Kidney (tissue), 14 donors: ENCODE results near the gene PNP. TPM values are rescaled to one million over a fixed set of nuclear protein-coding genes. Genes with fewer than 3 reads are reported as not detected.

ENCODE experiments used
- DNase-seq, 5 donors: peaks; one replicate each; pipeline ENCODE4 v3.0.0-alpha.2; 2013 to 2020
- FAIRE-seq: peaks from 2 replicates; lab custom pipeline; 2012; peaks lifted over from hg19 to GRCh38; lab: Jason Lieb, UNC
- H3K27ac ChIP-seq, 2 donors: one replicate each; pipeline ENCODE4 v1.7.0; 2013; ENCODE audit warnings: low read depth in 2 of 2, low read length in 2 of 2, inconsistent platforms in 1 of 2
- H3K27me3 ChIP-seq: one replicate; pipeline ENCODE4 v1.7.1; 2013; ENCODE audit warnings: low read length, inconsistent platforms; ENCODE audit not compliant: control insufficient read depth, insufficient read depth
- H3K36me3 ChIP-seq, 3 donors: one replicate each; pipeline versions ENCODE4 v1.7.0 to v1.7.1; 2013; ENCODE audit warnings: low read length in 3 of 3, control low read depth in 1 of 3, inconsistent platforms in 1 of 3; ENCODE audit not compliant: insufficient read depth in 3 of 3, control insufficient read depth in 2 of 3
- H3K4me1 ChIP-seq, 3 donors: one replicate each; pipeline versions ENCODE4 v1.7.0 to v1.7.1; 2013; ENCODE audit warnings: low read length in 3 of 3, inconsistent platforms in 1 of 3, low read depth in 1 of 3; ENCODE audit not compliant: control insufficient read depth in 2 of 3, insufficient read depth in 2 of 3
- H3K4me3 ChIP-seq, 3 donors: one replicate each; pipeline versions ENCODE4 v1.7.0 to v1.8.1; 2013; ENCODE audit warnings: low read length in 3 of 3, control low read depth in 1 of 3, inconsistent platforms in 1 of 3
- H3K9ac ChIP-seq, 3 donors: one replicate each; pipeline versions ENCODE4 v1.7.0 to v1.7.1; 2013; ENCODE audit warnings: low read length in 3 of 3, control low read depth in 1 of 3, inconsistent platforms in 1 of 3
- H3K9me3 ChIP-seq, 3 donors: one replicate each; pipeline versions ENCODE4 v1.7.0 to v1.7.1; 2013; ENCODE audit warnings: low read length in 3 of 3, control low read depth in 1 of 3, inconsistent platforms in 1 of 3; ENCODE audit not compliant: control insufficient read depth in 2 of 3, insufficient read depth in 1 of 3
- intact Hi-C: fragments of 100-400 bp; cut with DNase I; formaldehyde crosslinking; loops from one replicate; pipeline ENCODE4 v1.11.1; 2022
- polyA plus RNA-seq: library from polyadenylated mRNA; stranded (reverse); fragments of 350-450 nt; fragmentation: Illumina TruSeq; extraction: RNeasy Lipid Tissue Mini Kit (QIAGEN cat#74804); gene quantifications from one replicate; pipeline ENCODE4 v1.2.3, GENCODE V29; 2014; ENCODE audit warnings: low read depth, low replicate concordance; ENCODE audit not compliant: insufficient read depth
- total RNA-seq: library from RNA; stranded (reverse); fragmentation: NEBNext Ultra II Directional; extraction: Animal tissue kit (Norgen Biotek cat#: 25700); gene quantifications from one replicate; pipeline ENCODE4 v1.2.1, GENCODE V29; 2021
- TF ChIP-seq, protein P1 (sequence below): IDR thresholded peaks from 3 replicates; pipeline ENCODE4 v1.5.1; 2012; ENCODE audit warnings: mild to moderate bottlenecking, moderate library complexity, borderline replicate concordance; ENCODE audit not compliant: insufficient read depth; ENCODE audit errors: extremely low read depth
- donor health status: control.
- donor health status: control.
- donor health status: control.
- donor health status: control.
- donor health status: control.
- donor health status: DM: yes; HTN: yes; CAD: no.
- donor health status: Normal renal cell carcinoma (clear cell type).

Gene PNP
- total and polyA plus RNA-seq, 2 donors from 2014 or later: 80.7 to 183 TPM

DNA sequence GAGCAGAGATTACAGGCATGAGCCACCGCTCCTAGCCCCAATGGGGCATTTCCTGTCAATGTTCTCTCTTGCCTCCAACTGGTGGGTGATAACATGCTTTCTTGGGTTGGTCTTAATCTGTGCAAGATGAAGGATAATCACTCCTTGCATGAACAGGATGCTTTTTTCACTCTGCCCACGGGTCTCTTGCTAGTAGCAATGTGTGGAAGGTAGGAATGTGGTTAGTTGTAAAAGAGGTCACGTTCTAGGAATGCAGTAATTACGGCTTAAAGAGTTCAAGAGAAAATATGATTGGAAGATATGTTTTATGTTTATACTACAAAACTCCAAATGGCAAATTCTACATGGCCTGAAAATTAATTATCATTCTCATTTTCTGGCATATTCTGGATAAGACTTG, 46.6 kb downstream of the PNP start:
- intact Hi-C loops: no loop called here
- no peak for FAIRE-seq
- no peaks in the 10 kb centered on the region for H3K4me1 ChIP-seq

DNA sequence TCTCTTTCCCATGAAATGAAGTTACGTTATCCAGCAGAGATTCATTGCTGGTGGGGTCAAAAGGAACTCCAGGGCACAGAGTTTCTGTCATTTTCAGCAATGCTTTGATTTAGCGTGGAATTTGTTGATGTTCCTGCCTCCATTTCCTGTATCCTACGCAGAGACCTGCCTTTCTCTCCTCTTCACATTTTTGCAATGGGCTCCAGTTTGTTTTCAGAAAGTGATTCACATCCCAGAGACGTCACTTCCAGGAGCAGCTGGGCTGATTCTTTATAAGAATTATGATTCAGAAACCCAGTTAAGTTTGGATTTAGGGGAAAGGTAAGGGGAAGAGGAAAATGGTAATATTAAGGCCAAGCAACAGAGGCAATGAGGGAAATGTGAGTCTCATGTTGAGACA, 47.7 kb downstream of the PNP start:
- Histone ChIP-seq H3K27me3 (no peaks in the 10 kb centered on the region), H3K9ac (no peak overlapping the region), H3K4me3 (no peak overlapping the region), H3K4me1 (no peaks in the 10 kb centered on the region), H3K36me3 (no peaks in the 10 kb centered on the region), H3K27ac (no peak overlapping the region), H3K9me3 (no peaks in the 10 kb centered on the region)
- intact Hi-C loops: no loop called here
- FAIRE-seq (no peak), DNase-seq (no peak)
- TF ChIP-seq, protein P1, sequence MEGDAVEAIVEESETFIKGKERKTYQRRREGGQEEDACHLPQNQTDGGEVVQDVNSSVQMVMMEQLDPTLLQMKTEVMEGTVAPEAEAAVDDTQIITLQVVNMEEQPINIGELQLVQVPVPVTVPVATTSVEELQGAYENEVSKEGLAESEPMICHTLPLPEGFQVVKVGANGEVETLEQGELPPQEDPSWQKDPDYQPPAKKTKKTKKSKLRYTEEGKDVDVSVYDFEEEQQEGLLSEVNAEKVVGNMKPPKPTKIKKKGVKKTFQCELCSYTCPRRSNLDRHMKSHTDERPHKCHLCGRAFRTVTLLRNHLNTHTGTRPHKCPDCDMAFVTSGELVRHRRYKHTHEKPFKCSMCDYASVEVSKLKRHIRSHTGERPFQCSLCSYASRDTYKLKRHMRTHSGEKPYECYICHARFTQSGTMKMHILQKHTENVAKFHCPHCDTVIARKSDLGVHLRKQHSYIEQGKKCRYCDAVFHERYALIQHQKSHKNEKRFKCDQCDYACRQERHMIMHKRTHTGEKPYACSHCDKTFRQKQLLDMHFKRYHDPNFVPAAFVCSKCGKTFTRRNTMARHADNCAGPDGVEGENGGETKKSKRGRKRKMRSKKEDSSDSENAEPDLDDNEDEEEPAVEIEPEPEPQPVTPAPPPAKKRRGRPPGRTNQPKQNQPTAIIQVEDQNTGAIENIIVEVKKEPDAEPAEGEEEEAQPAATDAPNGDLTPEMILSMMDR: no peak

More for the DNA sequence above, 46.6 kb downstream of the PNP start:
- TF ChIP-seq, protein P1: no peak
- no peak for DNase-seq
- Histone ChIP-seq H3K36me3 (no peaks in the 10 kb centered on the region), H3K9me3 (no peaks in the 10 kb centered on the region), H3K4me3 (no peak overlapping the region), H3K9ac (no peak overlapping the region), H3K27ac (no peak overlapping the region), H3K27me3 (no peaks in the 10 kb centered on the region)

DNA sequence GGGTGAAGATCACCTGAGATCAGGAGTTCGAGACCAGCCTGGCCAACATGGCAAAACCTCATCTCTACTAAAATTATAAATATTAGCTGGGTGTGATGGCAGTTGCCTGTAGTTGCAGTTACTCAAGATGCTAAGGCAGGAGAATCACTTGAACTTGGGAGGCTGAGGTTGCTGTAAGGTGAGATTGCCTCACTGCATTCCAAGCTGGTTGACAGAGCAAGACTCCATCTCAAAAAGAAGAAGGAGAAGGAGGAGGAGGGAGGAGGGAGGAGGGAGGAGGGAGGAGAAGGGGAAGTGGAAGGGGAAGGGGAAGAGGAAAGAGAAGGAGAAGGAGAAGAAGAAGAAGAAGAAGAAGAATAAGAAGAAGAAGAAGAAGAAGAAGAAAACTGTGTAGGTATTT, 53.1 kb downstream of the PNP start:
- H3K27ac ChIP-seq: no peak overlapping the region
- intact Hi-C loops: no loop called here
- H3K9me3 ChIP-seq: no peaks in the 10 kb centered on the region
- no peak overlapping the region for H3K4me3 ChIP-seq
- H3K4me1 ChIP-seq: no peaks in the 10 kb centered on the region
- TF ChIP-seq, protein P1: no peak
- no peaks in the 10 kb centered on the region for H3K27me3 ChIP-seq
- no peaks in the 10 kb centered on the region for H3K36me3 ChIP-seq
- H3K9ac ChIP-seq: no peak overlapping the region
- DNase-seq: no peak
- no peak for FAIRE-seq

DNA sequence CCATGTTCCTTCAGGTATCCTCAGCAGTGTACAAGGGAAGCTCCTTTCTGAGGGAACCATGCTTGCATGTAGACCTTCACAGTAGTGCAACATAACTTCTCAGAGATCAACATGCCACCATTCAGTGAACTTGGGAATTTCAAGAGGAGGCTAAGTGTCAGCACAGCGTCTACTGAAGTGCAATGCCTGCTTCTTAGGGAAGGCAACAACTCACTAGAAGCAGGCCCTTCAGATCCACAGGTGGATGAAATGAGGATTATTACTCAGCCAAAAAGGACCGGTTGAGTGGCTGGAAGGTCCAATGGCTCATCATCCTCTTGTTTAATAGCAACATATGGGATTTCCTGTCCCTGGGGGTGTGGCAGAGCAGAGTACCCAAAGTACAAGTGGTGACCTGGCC, 54.8 kb downstream of the PNP start:
- Histone ChIP-seq H3K27me3 (no peaks in the 10 kb centered on the region), H3K27ac (no peak overlapping the region), H3K9me3 (no peaks in the 10 kb centered on the region), H3K36me3 (no peaks in the 10 kb centered on the region), H3K4me1 (no peaks in the 10 kb centered on the region), H3K9ac (no peak overlapping the region), H3K4me3 (no peak overlapping the region)
- no peak for FAIRE-seq
- intact Hi-C loops: no loop called here
- DNase-seq: no peak
- TF ChIP-seq, protein P1: no peak
